ENCODE data around the gene OR6C2.

The OR6C2 gene

GRCh38 chr12:55501601-55502000 is 57.7 kb downstream of the OR6C2 start:
- Histone ChIP-seq H3K9ac (no peak overlapping the region), H3K4me3 (IDR thresholded peaks at IDR 0.05; ENCODE audit: insufficient read depth, low read depth, low read length) (no peak overlapping the region), H3K4me2 (no peak overlapping the region), H3K36me3 (ENCODE audit: insufficient read depth) (no peaks in the 10 kb centered on the region), H2AFZ (ENCODE audit: low read depth) (no peak overlapping the region), H3K27ac (no peak overlapping the region), H3K4me1 (ENCODE audit: low read depth, poor library complexity, severe bottlenecking) (no peaks in the 10 kb centered on the region), H3K79me2 (ENCODE audit: insufficient read depth, low read depth) (no peaks in the 10 kb centered on the region), H3K27me3 (ENCODE audit: insufficient read depth, low read depth) (no peaks in the 10 kb centered on the region), H4K20me1 (ENCODE audit: insufficient read depth) (no peaks in the 10 kb centered on the region)
- no peak for TF ChIP-seq CTCF (conservative IDR thresholded peaks at IDR 0.05; ENCODE audit: low read depth, low read length)

All from KMS-11 (cell line).